DND-41 (cell line): ENCODE results near the gene GOLGA6A.
"Not testable (repeated sequence)": the region's sequence is repeated elsewhere in the genome, so short reads cannot be mapped to it uniquely, and the experiment has no call there.

Experiments used
- ATAC-seq: fragments of 200-7000 bp; cut with Tn5 transposase; 3 replicates; pipeline ENCODE4 v1.9.1; 2021; ENCODE audit warnings: low read depth; ENCODE audit not compliant: insufficient read depth
- DNase-seq: peaks from one replicate; pipeline ENCODE4 v3.0.0-alpha.2; 2020
- H2AFZ ChIP-seq: 2 replicates; pipeline ENCODE4 v1.6.0; 2012; ENCODE audit warnings: low read depth, low read length
- H3K27ac ChIP-seq: 2 replicates; pipeline ENCODE4 v1.5.1; 2012; ENCODE audit warnings: low read length, inconsistent platforms
- H3K27me3 ChIP-seq: fragments of 200-600 bp; sonication (generic); 2 replicates; pipeline ENCODE4 v1.6.0; 2012; ENCODE audit warnings: low read length, mild to moderate bottlenecking, inconsistent platforms; ENCODE audit not compliant: insufficient read depth, poor library complexity
- H3K36me3 ChIP-seq: 2 replicates; pipeline ENCODE4 v1.5.1; 2012; ENCODE audit warnings: low read length, inconsistent platforms; ENCODE audit not compliant: insufficient read depth
- H3K4me1 ChIP-seq: 2 replicates; pipeline ENCODE4 v1.5.1; 2012; ENCODE audit warnings: mild to moderate bottlenecking, low read length; ENCODE audit not compliant: insufficient read depth
- H3K4me2 ChIP-seq: 2 replicates; pipeline ENCODE4 v1.6.0; 2012; ENCODE audit warnings: mild to moderate bottlenecking, moderate library complexity, low read length, inconsistent platforms; ENCODE audit not compliant: insufficient read depth
- H3K4me3 ChIP-seq, 2 experiments: fragments of 200-600 bp in 1 of 2; shearing (Covaris generic) in 1 of 2; 2 replicates each; pipeline ENCODE4 v1.5.1; 2012 to 2016; ENCODE audit warnings: inconsistent platforms in 2 of 2, low read length in 2 of 2, mild to moderate bottlenecking in 2 of 2, low read depth in 1 of 2, moderate library complexity in 1 of 2
- H3K79me2 ChIP-seq: 2 replicates; pipeline ENCODE4 v1.6.0; 2012; ENCODE audit warnings: low read length, inconsistent platforms; ENCODE audit not compliant: insufficient read depth
- H3K9ac ChIP-seq: 2 replicates; pipeline ENCODE4 v1.6.0; 2012; ENCODE audit warnings: low read depth, mild to moderate bottlenecking, inconsistent platforms, low read length, moderate library complexity
- H3K9me3 ChIP-seq: 2 replicates; pipeline ENCODE4 v1.5.1; 2012; ENCODE audit warnings: low read length, moderate library complexity, mild to moderate bottlenecking, inconsistent platforms; ENCODE audit not compliant: insufficient read depth, severe bottlenecking
- H4K20me1 ChIP-seq: 2 replicates; pipeline ENCODE4 v1.6.0; 2012; ENCODE audit warnings: low read length; ENCODE audit not compliant: insufficient read depth
- CTCF ChIP-seq: IDR thresholded peaks from 2 replicates; pipeline ENCODE4 v1.5.1; 2012; ENCODE audit warnings: borderline replicate concordance, low read length, moderate library complexity, mild to moderate bottlenecking; ENCODE audit not compliant: poor library complexity, severe bottlenecking; ENCODE audit errors: extremely low read depth

GOLGA6A gene

GRCh38 chr15:74094567-74094966 lies 12.2 kb upstream of the GOLGA6A start:
- H3K27ac ChIP-seq, H3K79me2 ChIP-seq, H2AFZ ChIP-seq, H3K4me1 ChIP-seq, H3K36me3 ChIP-seq, H3K9ac ChIP-seq, DNase-seq, ATAC-seq, H3K27me3 ChIP-seq, H3K4me3 ChIP-seq, H4K20me1 ChIP-seq, H3K4me2 ChIP-seq, H3K9me3 ChIP-seq: not testable (repeated sequence)

DNA sequence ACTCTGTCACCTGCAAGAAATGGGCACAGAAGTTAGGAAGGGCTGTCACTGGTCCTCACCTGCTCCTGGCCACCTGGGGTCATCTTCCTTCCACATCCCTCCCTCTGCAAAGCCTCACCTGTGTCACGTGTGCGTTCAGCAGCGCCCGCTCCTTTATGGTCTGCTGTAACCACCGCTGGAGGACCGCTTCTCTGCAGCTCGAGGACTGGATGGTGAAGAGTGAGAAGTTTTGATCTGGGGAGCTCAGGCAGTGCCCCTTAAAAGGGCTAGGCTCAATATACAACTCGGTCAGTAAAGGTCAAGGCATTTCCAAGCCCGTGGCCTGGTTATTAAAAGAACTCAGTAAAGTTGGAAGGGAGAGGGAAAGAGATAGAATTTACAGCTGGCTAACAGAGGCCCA lies 6.6 kb downstream of the GOLGA6A start:
- not testable (repeated sequence) for H3K9me3 ChIP-seq, H2AFZ ChIP-seq, H3K9ac ChIP-seq, H3K4me2 ChIP-seq, H3K27ac ChIP-seq, ATAC-seq, DNase-seq, H3K27me3 ChIP-seq, H3K79me2 ChIP-seq, H4K20me1 ChIP-seq, H3K4me3 ChIP-seq, H3K4me1 ChIP-seq, H3K36me3 ChIP-seq

DNA sequence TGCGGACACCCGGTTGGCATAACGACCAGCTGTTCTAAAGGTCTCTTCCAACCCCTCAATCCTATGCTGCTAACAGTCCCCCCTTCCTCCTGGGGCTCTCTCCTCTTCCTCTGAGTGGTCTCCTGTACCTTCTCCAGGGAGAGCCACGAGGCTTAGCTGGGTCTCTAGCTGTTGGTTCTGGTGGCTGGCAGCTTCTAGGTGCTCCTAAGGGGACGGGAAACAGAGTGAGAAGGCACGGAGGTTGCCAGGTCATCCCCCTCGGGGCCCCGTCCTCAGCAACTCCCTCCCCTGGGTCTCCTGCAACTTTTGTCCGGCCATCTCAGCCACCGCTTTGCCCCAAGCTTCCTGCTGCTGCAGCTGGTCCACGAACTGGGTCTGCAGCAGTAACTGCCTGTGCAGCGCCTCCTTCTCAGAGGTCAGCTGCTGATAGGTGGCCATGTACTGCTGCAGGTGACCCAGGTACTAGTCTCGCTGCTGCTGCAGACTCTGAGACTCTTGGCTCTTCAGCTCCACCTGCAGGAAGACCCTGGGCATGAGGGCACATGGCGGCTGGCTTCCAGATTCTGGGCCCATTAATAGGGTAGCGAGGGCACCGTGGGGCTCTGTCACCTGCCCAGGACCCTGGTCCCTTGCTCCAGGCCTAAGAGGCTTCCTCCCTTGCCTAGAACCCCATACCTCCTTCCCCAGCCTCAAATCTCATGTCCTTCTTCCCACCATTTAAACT lies 9.6 kb downstream of the GOLGA6A start:
- H3K4me1 ChIP-seq, H3K79me2 ChIP-seq, H3K27me3 ChIP-seq, H3K9me3 ChIP-seq, H3K27ac ChIP-seq, H2AFZ ChIP-seq, H3K4me2 ChIP-seq, H3K4me3 ChIP-seq, H4K20me1 ChIP-seq, H3K36me3 ChIP-seq, ATAC-seq, H3K9ac ChIP-seq: not testable (repeated sequence)
- peak; percentile 24 for TF ChIP-seq CTCF
- DNase-seq: peak; percentile 29

GRCh38 chr15:74072132-74072531 lies 10.2 kb downstream of the GOLGA6A start:
- not testable (repeated sequence) for H2AFZ ChIP-seq, ATAC-seq, DNase-seq, H3K4me3 ChIP-seq, H3K36me3 ChIP-seq, H3K4me2 ChIP-seq, H3K4me1 ChIP-seq, H3K9ac ChIP-seq, H3K27me3 ChIP-seq, H3K27ac ChIP-seq, H3K9me3 ChIP-seq, H4K20me1 ChIP-seq, H3K79me2 ChIP-seq

DNA sequence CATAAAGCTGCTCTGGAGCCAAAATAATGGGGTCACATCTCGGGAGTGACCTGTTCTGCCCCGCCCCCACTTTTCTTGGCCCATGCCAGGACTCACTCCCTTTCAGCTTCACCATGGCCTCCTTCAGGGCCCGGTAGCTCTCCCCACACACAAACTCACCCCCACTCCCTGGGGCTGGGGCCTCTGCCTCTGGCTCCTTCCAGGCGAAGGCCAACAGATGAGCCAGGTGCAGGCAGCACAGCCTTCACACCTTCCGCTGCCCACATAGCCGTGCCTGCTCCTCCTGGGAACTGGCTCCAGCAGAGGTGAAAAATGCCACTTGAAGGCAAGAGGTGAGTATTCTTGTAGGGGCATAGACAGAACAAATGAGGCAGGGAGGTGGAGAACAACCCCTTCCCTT lies 10.7 kb downstream of the GOLGA6A start:
- H3K4me2 ChIP-seq, H2AFZ ChIP-seq, H3K79me2 ChIP-seq, H3K4me3 ChIP-seq, H3K9me3 ChIP-seq, H4K20me1 ChIP-seq, H3K4me1 ChIP-seq, H3K27me3 ChIP-seq, H3K9ac ChIP-seq, DNase-seq, H3K36me3 ChIP-seq, H3K27ac ChIP-seq, ATAC-seq: not testable (repeated sequence)
